HG03378 (cell line): ENCODE data around the gene AGRN.
"Not testable (repeated sequence)": the region's sequence is repeated elsewhere in the genome, so short reads cannot be mapped to it uniquely, and the experiment has no call there.

Source experiments
- ATAC-seq: cut with Tn5 transposase; IDR thresholded peaks from one replicate; pipeline ENCODE4 v1.9.1; 2021; ENCODE audit warnings: mild to moderate bottlenecking, moderate library complexity; ENCODE audit not compliant: unreplicated experiment

AGRN gene

DNA sequence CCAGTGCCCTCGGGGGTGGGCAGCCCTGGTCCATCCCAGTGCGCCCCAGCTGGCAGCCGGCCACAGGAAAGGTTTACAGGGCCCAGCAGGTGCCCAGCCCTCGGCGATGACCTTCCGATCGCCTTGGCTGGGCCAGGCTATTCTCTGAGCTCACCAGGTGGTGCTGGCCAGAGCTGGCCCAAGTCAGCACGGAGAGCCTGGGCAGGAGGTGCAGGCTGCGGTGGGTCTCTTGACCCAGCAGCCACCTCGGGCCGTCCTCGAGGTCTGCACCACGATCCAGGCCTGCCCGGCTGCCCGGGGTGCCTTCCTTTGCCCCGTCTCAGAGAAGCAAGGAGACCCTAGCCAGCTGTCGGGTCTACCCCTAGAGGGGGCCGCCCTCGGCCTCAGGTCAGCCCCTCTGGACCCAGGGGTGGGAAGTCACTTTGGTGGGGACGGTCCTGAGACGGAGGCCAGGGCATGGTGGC, 38.4 kb upstream of the AGRN start:
- ATAC-seq = no peak

DNA sequence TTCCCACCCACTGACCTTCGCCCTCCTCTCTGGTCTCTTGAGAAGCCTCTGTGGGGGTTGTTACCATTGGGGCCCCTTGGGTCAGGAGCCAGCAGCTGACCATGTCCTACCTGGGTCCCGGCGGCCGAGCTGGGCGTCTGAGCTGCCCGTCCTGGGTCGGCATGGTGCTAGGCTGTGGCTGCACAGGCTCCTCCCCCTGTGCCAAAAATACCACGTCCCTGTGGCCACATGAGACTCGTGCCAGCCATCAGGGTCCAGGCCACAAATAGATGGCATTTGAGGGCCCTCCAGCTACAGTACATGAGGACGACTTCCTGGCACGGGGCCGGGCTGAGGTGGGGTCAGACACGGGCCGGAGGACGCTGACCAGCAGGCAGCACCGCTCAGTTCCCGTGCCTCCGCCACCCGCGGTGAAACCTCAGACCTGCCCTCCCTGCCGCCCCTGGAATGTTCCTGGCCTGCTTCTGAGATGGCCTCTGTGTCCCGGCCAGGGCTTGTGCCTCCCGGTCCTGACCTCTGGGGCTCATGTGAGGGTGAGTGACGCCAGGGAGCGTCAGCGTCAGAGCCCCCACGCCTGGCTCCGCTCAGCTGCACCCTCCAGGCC, 37.9 kb upstream of the AGRN start, which contains the start of gene PERM1:
TSS of gene PERM1 (minus strand) at position 139 of the 604 bp plus-strand sequence. CDS start 1,064 bp downstream, outside the sequence.
- ATAC-seq = no peak

DNA sequence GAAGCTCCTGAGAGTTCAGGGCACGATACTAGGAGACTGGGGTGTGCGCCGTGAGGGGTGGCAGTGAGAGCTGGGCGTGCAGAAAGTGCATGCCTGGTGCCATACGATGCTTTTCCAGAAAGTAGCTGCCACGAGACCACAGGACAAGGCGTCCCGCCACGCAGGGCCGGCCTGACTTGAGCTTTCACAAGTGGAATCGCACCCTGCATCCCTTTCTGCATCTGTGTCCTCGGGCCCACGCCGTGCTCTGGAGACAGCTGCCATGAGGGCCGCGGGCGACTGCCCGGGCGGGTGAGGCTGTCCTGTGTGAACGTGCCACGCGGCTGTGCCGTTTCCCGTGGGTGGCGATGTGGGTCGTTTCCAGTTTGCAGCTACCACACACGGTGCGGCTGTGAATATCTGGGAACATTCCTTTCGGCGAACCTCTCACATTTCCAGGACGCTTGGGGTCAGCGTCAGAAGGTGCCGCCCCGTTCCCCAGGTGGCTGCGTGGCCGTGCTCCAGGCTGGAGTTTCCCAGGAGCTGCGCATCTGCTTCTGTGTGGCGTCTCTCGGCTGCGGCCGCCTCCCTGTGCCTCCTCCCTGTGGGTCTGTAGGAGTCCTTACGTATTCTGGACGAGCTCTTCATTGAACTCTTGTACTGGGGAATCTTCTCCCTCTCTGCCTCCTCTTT, 37.0 kb upstream of the AGRN start:
- ATAC-seq = no peak

DNA sequence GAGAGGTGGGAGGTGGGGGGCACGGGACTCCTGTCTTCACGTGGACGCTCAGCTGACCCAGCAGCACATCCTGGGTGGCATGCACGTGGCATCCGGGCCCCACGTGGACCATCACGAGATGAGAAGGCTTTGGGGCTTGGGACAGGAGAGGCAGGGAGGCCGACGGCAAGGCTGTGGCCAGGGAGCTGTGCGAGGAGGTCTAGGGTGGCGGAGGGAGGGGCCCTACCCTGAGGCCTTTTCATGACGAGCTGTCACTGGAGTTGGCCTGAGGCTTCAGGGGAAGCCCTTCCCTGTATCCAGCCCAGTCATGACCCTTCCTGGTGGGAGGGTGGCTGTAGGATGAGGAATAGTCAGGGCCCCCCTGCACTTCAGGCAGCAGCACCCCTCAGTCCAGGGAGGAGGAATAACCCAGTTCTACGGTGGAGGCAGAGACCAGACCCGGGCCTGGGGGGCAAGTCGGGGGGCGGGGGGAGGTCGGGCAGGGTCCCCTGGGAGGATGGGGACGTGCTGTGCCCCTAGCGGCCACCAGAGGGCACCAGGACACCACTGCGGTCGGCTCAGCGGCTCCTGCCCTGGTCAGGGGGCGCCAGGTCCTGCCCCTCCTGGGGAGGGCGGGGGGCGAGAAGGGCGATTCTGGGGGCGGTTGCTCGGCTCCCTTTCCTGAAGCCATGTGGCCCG, 36.0 kb upstream of the AGRN start:
- no peak for ATAC-seq

DNA sequence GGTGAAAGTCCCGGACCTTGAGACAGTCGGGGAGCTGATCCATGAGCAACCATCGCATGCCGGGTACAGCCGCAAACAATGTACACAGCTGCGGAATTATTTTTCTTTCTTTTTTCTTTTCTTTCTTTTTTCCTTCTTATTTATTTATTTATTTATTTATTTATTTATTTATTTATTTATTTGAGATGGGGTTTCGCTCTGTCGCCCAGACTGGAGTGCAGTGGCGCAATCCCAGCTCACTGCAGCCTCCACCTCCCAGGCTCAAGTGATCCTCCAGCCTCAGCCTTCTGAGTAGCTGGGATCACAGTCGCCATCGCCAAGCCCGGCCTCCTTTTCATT, 35.5 kb upstream of the AGRN start:
- no peak for ATAC-seq

DNA sequence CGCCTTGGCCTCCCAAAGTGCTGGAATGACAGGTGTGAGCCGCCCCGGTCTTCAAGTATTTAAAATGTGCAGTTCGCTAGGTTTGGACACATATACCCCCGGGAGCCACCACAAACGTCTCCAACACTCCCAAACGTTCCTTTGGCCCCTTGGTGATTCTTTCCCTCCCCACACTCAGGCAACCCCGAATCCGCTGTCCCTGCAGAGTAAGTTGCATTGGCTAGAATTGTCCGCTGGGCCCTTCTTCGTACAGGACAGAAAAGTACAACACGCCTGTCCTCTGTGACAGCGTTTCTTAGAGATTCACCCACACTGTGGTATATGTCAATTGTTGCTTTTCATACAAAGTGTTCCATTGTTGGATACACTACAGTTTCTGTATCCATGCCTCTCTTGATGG, 34.8 kb upstream of the AGRN start:
- no peak for ATAC-seq

DNA sequence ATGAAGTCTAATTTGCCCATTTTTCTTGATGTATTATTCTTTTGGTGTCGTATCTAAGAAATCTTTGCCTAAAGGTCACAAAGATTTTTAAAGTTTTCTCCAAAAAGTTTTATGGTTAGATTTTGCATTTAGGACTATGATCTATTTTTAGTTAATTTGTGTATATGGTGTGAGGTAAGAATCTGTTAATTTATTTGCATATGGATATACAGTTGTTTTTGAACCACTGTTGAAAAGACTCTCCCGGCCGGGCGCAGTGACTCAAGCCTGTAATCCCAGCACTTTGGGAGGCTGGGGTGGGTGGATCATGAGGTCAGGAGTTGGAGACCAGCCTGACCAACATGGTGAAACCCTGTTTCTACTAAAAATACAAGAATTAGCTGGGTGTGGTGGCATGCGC, 31.9 kb upstream of the AGRN start:
- not testable (repeated sequence) for ATAC-seq

DNA sequence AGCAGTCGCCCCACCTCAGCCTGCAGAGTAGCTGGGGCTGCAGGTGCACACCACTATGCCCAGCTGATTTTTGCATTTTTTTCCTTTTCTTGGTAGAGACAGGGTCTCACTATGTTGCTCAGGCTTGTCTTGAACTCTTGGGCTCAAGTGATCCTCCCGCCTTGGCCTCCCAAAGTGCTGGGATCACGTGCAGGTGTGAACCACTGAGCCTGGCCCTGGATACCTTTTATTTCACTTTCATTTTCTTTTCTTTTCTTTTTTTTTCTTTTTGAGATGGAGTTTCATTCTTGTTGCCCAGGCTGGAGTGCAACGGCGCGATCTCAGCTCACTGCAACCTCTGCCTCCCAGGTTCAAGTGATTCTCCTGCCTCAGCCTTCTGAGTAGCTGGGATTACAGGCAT, 28.6 kb upstream of the AGRN start:
- ATAC-seq = not testable (repeated sequence)

DNA sequence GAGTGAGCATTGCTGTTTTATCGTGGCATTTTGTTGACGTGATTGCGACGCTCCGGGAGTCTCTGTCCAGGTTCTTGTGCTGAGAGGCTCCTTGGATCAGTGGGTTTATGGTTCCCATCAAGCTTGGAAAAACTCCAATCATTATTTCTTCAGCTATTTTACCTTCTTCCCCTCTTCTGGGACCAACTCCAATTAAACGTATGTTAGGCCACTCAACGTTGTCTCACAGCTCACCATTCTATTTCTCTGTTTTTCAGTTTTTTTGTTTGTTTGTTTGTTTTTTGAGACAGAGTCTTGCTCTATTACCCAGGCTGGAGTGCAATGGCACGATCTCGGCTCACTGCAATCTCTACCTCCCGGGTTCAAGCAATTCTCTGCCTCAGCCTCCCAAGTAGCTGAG, 28.0 kb upstream of the AGRN start:
- no peak for ATAC-seq

DNA sequence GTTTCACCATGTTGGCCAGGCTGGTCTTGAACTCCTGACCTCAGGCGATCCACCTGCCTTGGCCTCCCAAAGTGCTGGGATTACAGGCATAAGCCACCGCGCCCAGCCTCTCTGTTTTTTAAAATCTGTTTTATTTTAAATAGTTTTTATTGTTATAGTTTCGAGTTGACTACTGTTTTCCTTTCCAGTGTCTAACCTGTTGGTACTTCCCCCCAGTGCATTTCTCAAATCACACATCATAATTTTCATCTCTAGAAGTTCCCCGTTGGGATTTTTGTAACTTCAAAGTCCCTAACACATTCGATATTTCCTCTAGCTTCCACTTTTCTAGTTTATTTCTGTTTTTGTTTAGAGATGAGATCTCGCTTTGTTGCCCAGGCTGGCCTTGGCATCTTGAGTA, 27.6 kb upstream of the AGRN start:
- ATAC-seq = no peak

DNA sequence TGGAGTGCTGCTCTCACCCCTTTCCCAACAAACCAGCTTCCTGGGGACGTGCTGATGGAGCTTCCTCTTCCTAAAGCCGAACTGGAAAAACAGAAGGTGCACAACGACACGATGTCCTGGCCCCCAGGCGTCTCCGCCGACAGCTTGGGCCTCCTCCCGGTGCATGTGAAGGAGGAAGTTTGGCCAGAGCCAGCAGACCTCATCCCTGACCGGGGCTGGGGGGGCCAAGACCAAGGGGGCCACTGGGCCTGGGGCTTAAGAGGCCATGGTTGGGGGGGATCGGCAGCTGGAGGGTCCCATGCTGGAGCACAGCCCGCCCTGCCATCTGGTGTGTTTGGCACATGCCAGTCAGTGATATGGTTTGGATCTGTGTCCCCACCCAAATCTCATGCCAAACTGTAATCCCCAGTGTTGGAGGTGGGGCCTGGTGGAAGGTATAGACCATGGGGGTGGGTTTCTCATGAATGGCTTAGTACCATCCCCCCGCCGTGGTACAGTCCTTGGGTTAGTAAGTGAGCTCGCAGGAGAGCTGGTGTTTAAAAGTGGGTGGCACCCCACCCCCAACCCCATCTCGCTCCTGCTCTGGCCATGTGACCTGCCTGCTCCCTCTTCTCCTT, 26.4 kb upstream of the AGRN start:
- ATAC-seq = no peak

DNA sequence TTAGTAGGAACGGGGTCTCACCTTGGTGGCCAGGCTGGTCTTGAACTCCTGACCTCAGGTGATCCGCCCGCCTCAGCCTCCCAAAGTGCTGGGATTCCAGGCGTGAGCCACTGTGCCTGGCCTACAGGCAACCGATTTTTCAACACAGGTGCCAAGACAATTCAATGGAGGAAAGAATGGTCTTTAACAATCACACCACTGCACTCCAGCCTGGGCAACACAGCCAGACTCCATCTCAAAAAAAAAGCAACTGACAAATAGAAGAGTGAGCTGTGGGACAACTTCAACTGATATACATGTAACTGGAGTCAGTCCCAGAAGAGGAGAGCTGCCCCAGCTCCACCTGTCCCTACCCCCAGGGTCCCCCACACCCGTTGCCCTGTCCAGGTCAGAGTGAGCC, 25.4 kb upstream of the AGRN start:
- not testable (repeated sequence) for ATAC-seq

DNA sequence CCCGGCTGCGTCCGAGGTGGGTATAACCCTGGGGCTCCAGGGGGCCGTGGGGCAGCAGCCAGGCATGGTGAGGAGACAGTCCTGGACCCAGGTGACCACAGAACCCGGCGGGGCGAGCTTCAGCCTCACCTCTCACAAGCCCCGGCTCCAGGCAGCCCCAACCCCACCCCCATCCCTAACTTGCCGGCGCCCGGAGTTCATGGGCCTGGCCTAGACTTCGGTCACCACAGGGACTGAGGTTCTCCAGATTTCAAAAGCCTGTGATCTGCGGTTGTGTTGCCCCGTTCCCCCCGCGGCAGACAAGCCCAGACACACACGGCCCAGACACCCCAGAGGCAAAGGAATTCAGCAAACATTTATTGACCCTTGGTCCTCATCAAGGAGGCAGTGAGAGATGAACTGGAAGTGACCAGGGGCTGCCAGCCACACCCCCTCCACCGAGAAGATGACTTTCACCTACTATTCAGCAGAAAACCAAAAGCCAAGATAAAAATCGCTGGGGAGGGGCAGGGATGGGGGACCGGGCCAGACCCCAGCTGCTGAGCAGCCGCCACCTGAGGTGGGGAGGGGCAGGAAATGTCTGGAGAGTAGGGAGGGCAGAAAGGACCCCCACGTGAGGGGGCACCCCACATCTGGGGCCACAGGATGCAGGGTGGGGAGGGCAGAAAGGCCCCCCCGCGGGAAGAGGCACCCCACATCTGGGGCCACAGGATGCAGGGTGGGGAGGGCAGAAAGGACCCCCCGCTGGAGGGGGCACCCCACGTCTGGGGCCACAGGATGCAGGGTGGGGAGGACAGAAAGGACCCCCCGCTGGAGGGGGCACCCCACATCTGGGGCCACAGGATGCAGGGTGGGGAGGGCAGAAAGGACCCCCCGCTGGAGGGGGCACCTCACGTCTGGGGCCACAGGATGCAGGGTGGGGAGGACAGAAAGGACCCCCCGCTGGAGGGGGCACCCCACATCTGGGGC, 24.0 kb upstream of the AGRN start:
- no peak for ATAC-seq

DNA sequence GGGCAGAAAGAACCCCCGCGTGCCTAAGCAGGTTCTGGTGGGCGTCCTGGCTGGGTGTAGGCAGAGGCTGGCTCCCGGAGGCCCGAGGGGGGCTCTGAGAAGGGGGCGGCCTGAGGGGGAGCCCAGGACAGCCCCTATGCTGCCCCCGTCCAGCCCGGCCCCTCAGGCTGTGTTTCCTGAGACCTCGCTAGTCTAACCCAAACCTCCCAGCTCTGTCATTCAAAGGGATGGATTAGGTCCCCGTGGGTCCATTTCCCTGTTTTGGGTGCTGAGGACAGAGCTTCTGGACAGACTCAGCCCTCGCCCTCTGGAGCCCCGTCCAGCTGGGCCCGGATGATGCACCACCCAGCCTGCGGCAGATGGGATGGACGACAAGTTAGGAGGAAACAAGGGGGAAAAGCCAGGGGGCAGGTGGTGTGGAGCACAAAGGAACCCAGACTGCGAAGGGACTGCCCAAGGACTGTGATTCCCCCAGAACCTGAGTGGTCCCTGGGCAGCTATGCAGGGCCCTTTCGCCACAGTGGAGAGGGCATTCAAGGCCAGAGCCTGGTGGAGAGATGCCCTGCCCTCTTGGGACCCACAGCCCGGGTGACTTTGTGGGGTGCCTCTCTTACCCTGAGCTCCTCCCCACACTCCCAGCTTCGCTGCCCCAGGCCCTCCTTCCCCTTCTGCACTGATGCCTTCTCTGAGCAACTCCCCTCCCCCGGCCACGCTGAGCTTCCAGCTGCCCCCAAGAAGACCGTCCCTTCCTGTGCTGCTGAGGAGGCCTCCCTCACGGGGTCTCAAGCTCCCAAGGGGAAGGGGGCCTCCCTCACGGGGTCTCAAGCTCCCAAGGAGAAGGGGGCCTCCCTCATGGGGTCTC, 22.8 kb upstream of the AGRN start:
- no peak for ATAC-seq

DNA sequence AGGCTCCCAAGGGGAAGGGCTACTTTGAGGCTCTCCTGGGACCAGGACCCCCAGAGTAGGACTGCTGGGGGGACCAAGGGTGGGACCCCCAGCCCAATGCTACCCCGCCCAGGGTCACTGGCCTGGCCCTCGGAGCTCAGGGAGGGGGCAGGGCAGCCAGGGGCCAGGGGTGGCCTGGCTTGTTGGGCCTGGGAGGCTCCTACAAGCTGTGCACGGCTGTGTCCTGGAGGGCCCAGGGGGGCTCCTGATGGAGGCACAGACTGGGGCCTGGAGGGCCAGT, 22.3 kb upstream of the AGRN start:
- ATAC-seq = no peak

DNA sequence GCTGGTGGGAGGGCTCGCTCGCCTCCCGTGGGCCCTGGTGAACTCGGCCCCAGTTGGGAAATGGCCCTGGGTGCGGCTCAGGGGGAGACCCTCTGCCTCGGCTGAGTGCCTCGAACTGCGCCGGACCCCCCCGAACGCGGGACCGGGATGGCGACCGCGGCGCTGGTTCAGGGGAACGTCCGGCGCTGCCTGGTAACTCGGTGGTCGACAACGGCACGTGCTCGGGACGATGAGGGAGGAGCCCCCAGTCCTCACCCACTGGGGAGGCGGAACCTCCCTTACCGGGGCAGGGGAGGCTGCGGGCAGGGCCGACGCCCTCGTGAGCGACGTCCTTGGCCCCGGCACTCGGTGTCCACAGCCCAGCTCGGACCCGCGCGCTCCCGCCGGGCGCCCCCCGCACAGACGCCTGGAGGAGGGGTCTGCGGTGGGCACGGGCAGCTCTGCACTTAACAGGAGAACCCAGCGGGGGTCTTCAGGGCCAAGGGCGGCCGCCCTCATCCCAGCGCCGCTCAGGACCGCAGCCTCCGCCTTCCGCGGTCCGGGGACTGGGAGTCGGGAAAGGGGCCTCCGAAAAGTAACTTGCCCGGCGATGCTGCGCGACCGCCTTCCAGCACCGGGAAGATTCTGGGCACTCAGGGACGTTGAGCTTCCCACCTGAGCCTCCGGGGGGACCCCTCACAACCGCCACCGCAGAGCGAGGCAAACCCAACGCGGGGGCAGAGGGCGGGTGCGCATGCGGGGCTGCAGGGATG, 21.8 kb upstream of the AGRN start:
- no peak for ATAC-seq

DNA sequence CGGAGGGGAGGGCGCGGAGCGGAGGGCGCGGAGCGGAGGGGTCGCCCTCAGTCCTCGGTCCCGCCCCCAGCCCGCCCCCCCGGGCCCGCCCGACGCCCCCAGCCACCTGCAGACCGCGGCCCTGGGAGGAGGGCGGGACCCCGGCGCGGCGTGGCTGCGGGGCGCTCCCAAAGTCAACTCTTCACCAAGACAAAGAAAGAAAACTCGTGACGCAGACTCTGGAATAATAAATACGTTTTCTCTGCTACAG, 21.2 kb upstream of the AGRN start:
- ATAC-seq = no peak

DNA sequence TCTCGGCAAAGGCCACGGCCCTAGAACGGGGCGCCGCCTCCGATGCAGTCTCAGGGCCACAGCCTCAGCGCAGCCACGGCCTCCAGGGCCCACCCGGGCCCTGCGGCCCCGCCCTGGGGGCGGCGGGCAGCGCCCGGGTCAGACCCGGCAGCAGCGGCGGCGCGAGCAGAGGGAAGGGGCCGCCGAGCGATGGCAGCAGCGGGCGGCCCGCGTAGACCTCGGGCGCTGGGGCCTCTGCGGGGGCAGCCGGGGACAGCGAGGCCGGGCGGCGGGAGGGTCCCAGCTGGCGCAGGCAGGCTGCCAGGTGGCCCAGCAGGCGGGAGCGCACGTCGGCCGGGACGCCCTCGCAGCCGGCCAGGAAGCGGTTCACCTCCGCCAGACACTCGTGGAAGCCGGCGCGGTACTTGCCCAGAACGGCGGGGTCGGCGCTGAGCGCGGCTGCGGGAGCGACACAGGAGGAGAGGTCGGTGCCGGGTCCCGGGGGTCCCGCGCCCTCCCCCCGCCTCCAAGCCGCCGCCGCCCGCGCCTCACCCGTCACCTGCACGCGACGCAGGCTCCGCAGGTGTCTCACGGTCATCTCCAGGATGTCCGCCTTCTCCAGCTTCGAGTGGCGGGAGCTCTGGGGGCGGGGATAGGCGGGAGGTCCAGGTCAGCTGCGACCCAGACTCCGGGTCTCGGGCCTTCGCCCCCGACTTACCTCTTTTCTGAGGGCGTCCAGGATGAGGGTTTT, 20.8 kb upstream of the AGRN start:
- ATAC-seq = no peak
